GF-D8 (cell line): Measurements from ENCODE around the gene EIF4EBP3.
"Not testable (repeated sequence)": the region's sequence is repeated elsewhere in the genome, so short reads cannot be mapped to it uniquely, and the experiment has no call there.

Experiments used
- DNase-seq: peaks from one replicate; lab custom pipeline; 2025; lab: John Stamatoyannopoulos, UW

The EIF4EBP3 gene

GRCh38 chr5:140579188-140579747, 31.8 kb downstream of the EIF4EBP3 start:
- not testable (repeated sequence) for DNase-seq

GRCh38 chr5:140587495-140587894, 40.0 kb downstream of the EIF4EBP3 start:
- no peak for DNase-seq

- DNase-seq: no peak
Measured at GRCh38 chr5:140588311-140589070, 41.0 kb downstream of the EIF4EBP3 start.

GRCh38 chr5:140590861-140591260, 43.4 kb downstream of the EIF4EBP3 start:
- DNase-seq: no peak

- no peak for DNase-seq
Measured at GRCh38 chr5:140591747-140592372, 44.4 kb downstream of the EIF4EBP3 start.

DNA sequence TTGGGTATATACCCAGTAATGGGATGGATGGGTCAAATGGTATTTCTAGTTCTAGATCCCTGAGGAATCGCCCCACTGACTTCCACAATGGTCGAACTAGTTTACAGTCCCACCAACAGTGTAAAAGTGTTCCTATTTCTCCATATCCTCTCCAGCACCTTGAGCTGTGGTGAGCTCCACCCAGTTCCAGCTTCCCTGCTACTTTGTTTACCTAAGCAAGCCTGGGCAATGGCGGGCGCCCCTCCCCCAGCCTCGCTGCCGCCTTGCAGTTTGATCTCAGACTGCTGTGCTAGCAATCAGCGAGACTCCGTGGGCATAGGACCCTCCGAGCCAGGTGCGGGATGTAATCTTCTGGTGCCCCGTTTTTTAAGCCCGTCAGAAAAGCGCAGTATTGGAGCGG, 45.6 kb downstream of the EIF4EBP3 start:
- not testable (repeated sequence) for DNase-seq

GRCh38 chr5:140594169-140594568, 46.7 kb downstream of the EIF4EBP3 start:
- DNase-seq: no peak

- peak; percentile 77 for DNase-seq
Measured at GRCh38 chr5:140595538-140596300, 48.3 kb downstream of the EIF4EBP3 start.

GRCh38 chr5:140596321-140596741, 48.9 kb downstream of the EIF4EBP3 start:
- no peak for DNase-seq

DNA sequence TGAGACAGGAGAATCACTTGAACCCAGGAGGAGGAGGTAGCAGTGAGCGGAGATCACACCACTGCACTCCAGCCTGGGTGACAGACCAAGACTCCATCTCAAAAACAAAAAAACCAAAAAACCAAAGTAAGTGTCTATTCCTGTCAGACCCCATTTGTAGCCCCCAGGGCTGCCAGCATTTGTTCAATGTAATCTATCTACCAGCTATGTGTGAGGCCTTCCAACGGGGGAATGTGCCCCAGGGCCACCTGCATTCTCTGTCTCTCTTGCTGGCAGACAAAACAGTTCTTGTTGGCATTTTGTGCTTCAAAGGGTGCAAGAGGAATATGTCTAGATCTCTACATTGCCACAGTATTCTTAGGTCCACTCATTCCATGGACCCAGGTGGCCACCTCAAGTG, 51.4 kb downstream of the EIF4EBP3 start:
- DNase-seq: no peak
